Measurements from ENCODE around the gene BICRA. TPM values are rescaled to one million over a fixed set of nuclear protein-coding genes. Genes with fewer than 3 reads are reported as not detected.
"Not testable (repeated sequence)": the region's sequence is repeated elsewhere in the genome, so short reads cannot be mapped to it uniquely, and the experiment has no call there.

Gene BICRA
- total RNA-seq, 1 donor from 2014 or later = 15.9 TPM

DNA sequence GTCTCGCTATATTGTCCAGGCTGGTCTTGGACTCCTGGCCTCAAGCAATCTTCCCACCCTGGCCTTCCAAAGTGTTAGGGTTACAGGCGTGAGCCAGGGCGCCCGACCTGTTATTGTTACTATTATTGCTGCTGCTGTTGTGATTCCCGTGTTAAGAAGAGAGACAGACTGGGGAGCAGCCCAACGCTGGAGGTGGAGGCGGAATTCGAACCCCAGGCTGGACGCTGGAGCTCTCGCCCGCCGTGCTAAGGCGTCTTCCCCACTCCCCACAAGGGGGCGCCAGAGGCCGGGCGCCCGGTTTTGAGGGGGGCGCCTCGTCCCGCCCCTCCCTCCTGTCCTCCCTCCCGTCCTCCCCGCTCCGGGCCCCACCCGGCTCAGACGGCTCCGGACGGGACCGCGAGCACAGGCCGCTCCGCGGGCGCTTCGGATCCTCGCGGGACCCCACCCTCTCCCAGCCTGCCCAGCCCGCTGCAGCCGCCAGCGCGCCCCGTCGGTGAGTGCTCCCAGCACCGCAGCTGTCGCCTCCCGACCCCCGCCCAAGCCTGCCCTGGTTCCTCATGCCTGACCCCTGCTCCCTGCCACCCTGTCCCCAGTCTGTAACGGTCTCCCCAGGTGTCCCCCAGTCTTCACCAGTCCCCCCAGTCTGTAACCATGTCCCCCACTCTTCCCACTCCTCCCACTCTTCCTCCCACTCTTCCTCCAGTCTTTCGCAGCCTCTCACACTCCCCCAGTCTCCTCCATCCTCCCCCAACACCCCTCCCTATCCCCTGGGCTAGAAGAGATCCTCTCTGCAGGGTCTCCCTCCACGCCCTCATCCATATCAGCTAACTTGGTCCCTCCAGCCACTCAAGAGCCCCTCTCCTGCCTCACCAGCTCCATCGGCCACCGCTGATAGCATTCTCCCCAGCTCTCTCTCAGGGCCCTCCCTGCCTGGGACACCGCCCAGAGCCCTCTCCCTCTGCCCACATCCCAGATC is 104.4 kb downstream of the BICRA start, which contains the start of gene EHD2:
Gene EHD2 (plus strand): TSS at position 377 of the 976 bp plus-strand sequence. CDS start 3,191 bp downstream, outside the sequence.
- intact Hi-C loops (cut with DNase I) = loop anchor here (2.0 kb wide), 1 partner anchor 29 kb away; no protein-coding TSS in a partner anchor
- peak within 1 kb of the TSS; percentile 66 for H3K4me3 ChIP-seq
- H3K27me3 ChIP-seq = no peaks in the 10 kb centered on the region
- no peaks in the 10 kb centered on the region for H3K9me3 ChIP-seq
- ATAC-seq = peak; percentile 98
- peak; percentile 97 for TF ChIP-seq CTCF (IDR thresholded peaks at IDR 0.05)
- peak within 1 kb of the TSS; percentile 81 for H3K27ac ChIP-seq
- peaks cover 21% of the 10 kb centered on the region for H3K4me1 ChIP-seq
- peaks cover 18% of the 10 kb centered on the region for H3K36me3 ChIP-seq
- DNase-seq = peak; percentile 86

GRCh38 chr19:47714339-47714738 is 105.4 kb downstream of the BICRA start:
- Histone ChIP-seq H3K4me3 (peak overlapping the region; percentile 66), H3K4me1 (peaks cover 24% of the 10 kb centered on the region), H3K27me3 (no peaks in the 10 kb centered on the region), H3K36me3 (peaks cover 18% of the 10 kb centered on the region), H3K9me3 (no peaks in the 10 kb centered on the region), H3K27ac (peak overlapping the region; percentile 81)
- ATAC-seq (no peak), DNase-seq (no peak)
- TF ChIP-seq CTCF (IDR thresholded peaks at IDR 0.05) = no peak
- intact Hi-C loops (cut with DNase I) = no loop called here

- H3K9me3 ChIP-seq; DNase-seq; H3K27ac ChIP-seq; ATAC-seq; H3K27me3 ChIP-seq; intact Hi-C loops (cut with DNase I): not testable (repeated sequence)
- Histone ChIP-seq H3K36me3 (peaks cover 18% of the 10 kb centered on the region), H3K4me3 (peak overlapping the region; percentile 66), H3K4me1 (peaks cover 27% of the 10 kb centered on the region)
These were observed 105.9 kb downstream of the BICRA start for GRCh38 chr19:47714855-47715254.

DNA sequence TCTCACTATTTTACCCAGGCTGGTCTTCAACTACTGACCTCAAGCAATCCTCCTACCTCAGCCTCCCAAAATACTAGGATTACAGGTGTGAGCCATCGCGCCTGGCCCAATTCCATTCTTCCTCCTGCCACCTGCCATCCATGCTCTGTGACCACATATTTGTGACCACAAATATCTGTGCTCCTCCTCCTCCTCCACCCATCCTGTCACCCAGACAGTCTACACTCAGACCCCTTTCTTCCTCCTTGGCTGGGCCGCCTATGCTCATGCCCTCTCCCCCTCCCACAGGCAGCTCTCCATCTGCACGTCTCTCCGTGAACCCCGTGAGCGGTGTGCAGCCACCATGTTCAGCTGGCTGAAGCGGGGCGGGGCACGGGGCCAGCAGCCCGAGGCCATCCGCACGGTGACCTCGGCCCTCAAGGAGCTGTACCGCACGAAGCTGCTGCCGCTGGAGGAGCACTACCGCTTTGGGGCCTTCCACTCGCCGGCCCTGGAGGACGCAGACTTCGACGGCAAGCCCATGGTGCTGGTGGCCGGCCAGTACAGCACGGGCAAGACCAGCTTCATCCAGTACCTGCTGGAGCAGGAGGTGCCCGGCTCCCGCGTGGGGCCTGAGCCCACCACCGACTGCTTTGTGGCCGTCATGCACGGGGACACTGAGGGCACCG is 107.5 kb downstream of the BICRA start:
- Histone ChIP-seq H3K4me3 (no peak overlapping the region), H3K4me1 (peaks cover 27% of the 10 kb centered on the region), H3K36me3 (peaks cover 18% of the 10 kb centered on the region), H3K27me3 (no peaks in the 10 kb centered on the region), H3K27ac (peak overlapping the region; percentile 11), H3K9me3 (no peaks in the 10 kb centered on the region)
- intact Hi-C loops (cut with DNase I) = no loop called here
- DNase-seq = no peak
- TF ChIP-seq CTCF (IDR thresholded peaks at IDR 0.05) = no peak
- no peak for ATAC-seq

DNA sequence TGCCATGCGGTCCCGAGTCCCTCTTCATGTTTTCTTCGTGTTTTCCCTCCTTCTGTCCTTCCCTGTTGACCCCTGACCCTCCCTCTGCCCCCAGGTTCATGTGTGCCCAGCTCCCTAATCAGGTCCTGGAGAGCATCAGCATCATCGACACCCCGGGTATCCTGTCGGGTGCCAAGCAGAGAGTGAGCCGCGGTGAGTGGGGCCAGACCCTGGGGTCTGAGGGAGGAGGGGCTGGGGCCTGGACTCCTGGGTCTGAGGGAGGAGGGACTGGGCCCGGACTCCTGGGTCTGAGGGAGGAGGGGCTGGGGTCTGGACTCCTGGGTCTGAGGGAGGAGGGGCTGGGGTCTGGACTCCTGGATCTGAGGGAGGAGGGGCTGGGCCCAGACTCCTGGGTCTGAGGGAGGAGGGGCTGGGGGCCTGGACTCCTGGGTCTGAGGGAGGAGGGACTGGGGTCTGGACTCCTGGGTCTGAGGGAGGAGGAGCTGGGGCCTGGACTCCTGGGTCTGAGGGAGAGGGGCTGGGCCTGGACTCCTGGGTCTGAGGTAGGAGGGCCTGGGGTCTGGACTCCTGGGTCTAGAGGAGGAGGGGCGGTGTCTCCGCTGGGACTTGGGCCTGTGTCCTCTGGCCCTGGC is 109.6 kb downstream of the BICRA start:
- DNase-seq; ATAC-seq; intact Hi-C loops (cut with DNase I); H3K27me3 ChIP-seq; H3K9me3 ChIP-seq: not testable (repeated sequence)
- peak overlapping the region; percentile 81 for H3K27ac ChIP-seq
- peaks cover 18% of the 10 kb centered on the region for H3K36me3 ChIP-seq
- H3K4me3 ChIP-seq = peak overlapping the region; percentile 26
- H3K4me1 ChIP-seq = peaks cover 34% of the 10 kb centered on the region

GRCh38 chr19:47719047-47719859 is 110.3 kb downstream of the BICRA start:
- intact Hi-C loops (cut with DNase I) = no loop called here
- DNase-seq (peak; percentile 80), ATAC-seq (peak; percentile 73)
- Histone ChIP-seq H3K36me3 (peaks cover 18% of the 10 kb centered on the region), H3K4me3 (peak overlapping the region; percentile 26), H3K9me3 (no peaks in the 10 kb centered on the region), H3K27ac (peak overlapping the region; percentile 81), H3K27me3 (no peaks in the 10 kb centered on the region), H3K4me1 (peaks cover 42% of the 10 kb centered on the region)
- no peak for TF ChIP-seq CTCF (IDR thresholded peaks at IDR 0.05)
